GM18505 (cell line): ENCODE measurements around the gene PRL.

ENCODE experiments used
- ATAC-seq: cut with Tn5 transposase; IDR thresholded peaks from one replicate; pipeline ENCODE4 v1.9.1; 2021; ENCODE audit not compliant: unreplicated experiment
- POLR2A ChIP-seq: IDR thresholded peaks from 4 replicates; pipeline ENCODE4 v1.6.1; 2011; ENCODE audit warnings: borderline replicate concordance; ENCODE audit not compliant: insufficient read depth, insufficient read length; ENCODE audit errors: extremely low read depth

PRL gene

GRCh38 chr6:22296936-22297335 is at the start of gene PRL:
PRL (minus strand) TSS chr6:22297036; CDS start chr6:22296982, 54 bp downstream.
- TF ChIP-seq POLR2A: no peak
- no peak for ATAC-seq

- TF ChIP-seq POLR2A: no peak
- ATAC-seq: no peak
These were observed 47.0 kb upstream of the PRL start for GRCh38 chr6:22343864-22344263.

GRCh38 chr6:22334778-22335177 is 37.9 kb upstream of the PRL start:
- no peak for ATAC-seq
- no peak for TF ChIP-seq POLR2A

GRCh38 chr6:22333802-22334201 is 37.0 kb upstream of the PRL start:
- TF ChIP-seq POLR2A: no peak
- no peak for ATAC-seq

GRCh38 chr6:22332711-22333110 is 35.9 kb upstream of the PRL start:
- no peak for ATAC-seq
- no peak for TF ChIP-seq POLR2A

GRCh38 chr6:22332216-22332615 is 35.4 kb upstream of the PRL start:
- ATAC-seq: no peak

GRCh38 chr6:22330941-22331340 is 34.1 kb upstream of the PRL start:
- no peak for TF ChIP-seq POLR2A

More at GRCh38 chr6:22332216-22332615, 35.4 kb upstream of the PRL start:
- TF ChIP-seq POLR2A: no peak

GRCh38 chr6:22328474-22328873 is 31.6 kb upstream of the PRL start:
- TF ChIP-seq POLR2A: no peak
- no peak for ATAC-seq

More at GRCh38 chr6:22330941-22331340, 34.1 kb upstream of the PRL start:
- ATAC-seq: no peak

- no peak for ATAC-seq
- no peak for TF ChIP-seq POLR2A
These were observed 31.0 kb upstream of the PRL start for GRCh38 chr6:22327881-22328280.

- no peak for TF ChIP-seq POLR2A
- no peak for ATAC-seq
These were observed 29.7 kb upstream of the PRL start for GRCh38 chr6:22326500-22326899.

- ATAC-seq: no peak
- TF ChIP-seq POLR2A: no peak
These were observed 28.6 kb upstream of the PRL start for GRCh38 chr6:22325481-22325880.

- no peak for ATAC-seq
- TF ChIP-seq POLR2A: no peak
These were observed 27.0 kb upstream of the PRL start for GRCh38 chr6:22323848-22324247.

- no peak for ATAC-seq
- TF ChIP-seq POLR2A: no peak
These were observed 25.5 kb upstream of the PRL start for GRCh38 chr6:22322103-22323030.

GRCh38 chr6:22320750-22321149 is 23.9 kb upstream of the PRL start:
- no peak for TF ChIP-seq POLR2A
- ATAC-seq: no peak

- no peak for TF ChIP-seq POLR2A
These were observed 21.6 kb upstream of the PRL start for GRCh38 chr6:22318404-22318803.

GRCh38 chr6:22313796-22314195 is 17.0 kb upstream of the PRL start:
- no peak for ATAC-seq
- TF ChIP-seq POLR2A: no peak

More at GRCh38 chr6:22318404-22318803, 21.6 kb upstream of the PRL start:
- ATAC-seq: no peak
